T-cell (primary cell): Measurements from ENCODE around the gene CDK18. TPM values are rescaled to one million over a fixed set of nuclear protein-coding genes. Genes with fewer than 3 reads are reported as not detected.

Source experiments
- ATAC-seq, 4 experiments: fragments of 200-7000 bp in 3 of 4; fragments of 150-1000 bp in 1 of 4; cut with Tn5 transposase; replicated peaks in 1 of 4; 1 replicate in 3 of 4; 2 replicates in 1 of 4; pipeline ENCODE4 v1.10.0; 2021; ENCODE audit warnings: moderate library complexity in 3 of 4, mild to moderate bottlenecking in 2 of 4, moderate number of reproducible peaks in 1 of 4
- CTCF ChIA-PET, 2 donors: fragments of 300-600 bp; sonication (Branson Sonifier 250); formaldehyde crosslinking; loops; one replicate each; lab custom pipeline; 2022; ENCODE audit warnings: antibody characterized with exemption in 2 of 2; lab: Charles Lee
- POLR2A ChIA-PET, 2 donors: fragments of 300-600 bp; sonication (Branson Sonifier 250); formaldehyde crosslinking; loops; one replicate each; lab custom pipeline; 2022; ENCODE audit warnings: antibody characterized with exemption in 2 of 2; lab: Charles Lee
- DNase-seq, 35 experiments: peaks; one replicate each; pipeline versions ENCODE4 v3.0.0 to v3.0.0-alpha.2; 2013 to 2023
- H3K27ac ChIP-seq: one replicate; pipeline ENCODE4 v1.5.1; 2013; ENCODE audit warnings: low read length
- H3K27me3 ChIP-seq, 2 experiments: replicated peaks in 1 of 2; 1 replicate in 1 of 2; 2 replicates in 1 of 2; pipeline versions ENCODE4 v1.6.1 to v1.7.0; 2013; ENCODE audit warnings: low read length in 1 of 2, mixed read lengths in 1 of 2; ENCODE audit not compliant: control insufficient read depth in 2 of 2, insufficient read depth in 2 of 2; ENCODE audit errors: extremely low read depth in 1 of 2
- H3K36me3 ChIP-seq, 2 donors: 1 replicate in 1 of 2; 2 replicates in 1 of 2; pipeline versions ENCODE4 v1.6.1 to v1.7.0; 2013; ENCODE audit warnings: low read length in 1 of 2; ENCODE audit not compliant: control insufficient read depth in 2 of 2, insufficient read depth in 1 of 2; ENCODE audit errors: extremely low read depth in 1 of 2
- H3K4me1 ChIP-seq, 2 experiments: 1 replicate in 1 of 2; 2 replicates in 1 of 2; pipeline versions ENCODE4 v1.6.1 to v1.7.0; 2013; ENCODE audit warnings: low read length in 2 of 2, mixed read lengths in 1 of 2; ENCODE audit not compliant: insufficient read depth in 2 of 2, control insufficient read depth in 1 of 2; ENCODE audit errors: extremely low read depth in 1 of 2
- H3K4me3 ChIP-seq, 2 donors: 1 replicate in 1 of 2; 2 replicates in 1 of 2; pipeline versions ENCODE4 v1.5.1 to v1.7.0; 2013; ENCODE audit warnings: mild to moderate bottlenecking in 2 of 2, low read length in 1 of 2, moderate library complexity in 1 of 2; ENCODE audit not compliant: control insufficient read depth in 1 of 2; ENCODE audit errors: extremely low read depth in 1 of 2
- H3K9me3 ChIP-seq: 2 replicates; pipeline ENCODE4 v1.7.0; 2013
- H3K27ac Mint-ChIP-seq, 2 donors: one replicate each; pipeline ENCODE4 v1.8.0; 2020 to 2021; ENCODE audit warnings: mild to moderate bottlenecking in 2 of 2, mixed read lengths in 2 of 2
- H3K27me3 Mint-ChIP-seq, 2 donors: one replicate each; pipeline ENCODE4 v1.8.0; 2021 to 2022; ENCODE audit warnings: mixed read lengths in 2 of 2
- H3K36me3 Mint-ChIP-seq: one replicate; pipeline ENCODE4 v1.8.0; 2021; ENCODE audit warnings: mixed read lengths
- H3K4me1 Mint-ChIP-seq, 3 donors: one replicate each; pipeline ENCODE4 v1.8.0; 2020 to 2022; ENCODE audit warnings: mixed read lengths in 3 of 3, mild to moderate bottlenecking in 1 of 3
- H3K4me3 Mint-ChIP-seq, 3 donors: one replicate each; pipeline ENCODE4 v1.8.0; 2020 to 2022; ENCODE audit warnings: mild to moderate bottlenecking in 3 of 3, mixed read lengths in 3 of 3, moderate library complexity in 3 of 3
- H3K9me3 Mint-ChIP-seq, 3 donors: one replicate each; pipeline ENCODE4 v1.8.0; 2020 to 2022; ENCODE audit warnings: mixed read lengths in 3 of 3
- WGBS: methylation state at CpG from one replicate; pipeline ENCODE4 v1.1.5; 2013; ENCODE audit warnings: missing lambda C conversion rate; ENCODE audit not compliant: insufficient coverage; 5-methylcytosine and 5-hydroxymethylcytosine counted together
- total RNA-seq, 35 experiments: library from RNA in 6 of 35; stranded (reverse) in 6 of 35; fragments of 120-200 nt in 1 of 35; gene quantifications; one replicate each; pipeline versions ENCODE4 v1.2.1 to v1.2.4 and lab custom pipeline; 2013 to 2026

The CDK18 gene
- total RNA-seq, 5 donors from 2014 or later (not counting 1 experiment from before 2014, with no cell fraction given): 1.7 to 4.6 (median 2.1) TPM

DNA sequence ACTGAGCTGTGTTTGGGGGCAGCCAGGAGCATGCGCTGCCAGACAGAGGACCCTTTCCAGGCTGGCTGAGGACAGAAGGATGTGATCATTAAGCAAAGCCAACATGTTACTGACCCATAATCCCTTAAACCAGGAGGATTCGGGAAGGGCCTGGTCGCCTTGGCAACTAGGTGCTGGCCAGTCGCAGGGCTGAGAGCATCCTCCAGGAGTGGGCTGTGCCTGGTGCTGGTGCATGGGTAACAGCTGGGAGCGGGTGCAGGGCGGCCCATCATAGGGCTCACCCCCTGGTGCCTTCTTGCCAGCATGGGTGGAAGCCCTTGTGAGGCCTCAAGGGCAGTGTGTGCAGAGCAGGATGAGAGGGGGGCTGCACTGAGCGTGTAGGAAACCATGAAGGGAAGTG is 17.2 kb downstream of the CDK18 start:
- DNase-seq (no peak), ATAC-seq (no peak)
- H3K4me1 Mint-ChIP-seq: no peaks in the 10 kb centered on the region
- H3K27me3 ChIP-seq: peaks cover 0 to 13% of the 10 kb centered on the region in 2 experiments
- H3K4me3 ChIP-seq: no peak overlapping the region
- no peak overlapping the region for H3K27ac Mint-ChIP-seq
- no peak overlapping the region for H3K4me3 Mint-ChIP-seq
- POLR2A ChIA-PET: no interaction called here
- H3K27ac ChIP-seq: no peak overlapping the region
- no peaks in the 10 kb centered on the region for H3K36me3 Mint-ChIP-seq
- H3K9me3 Mint-ChIP-seq: no peaks in the 10 kb centered on the region
- no peaks in the 10 kb centered on the region for H3K36me3 ChIP-seq
- no peaks in the 10 kb centered on the region for H3K9me3 ChIP-seq
- 58% methylated on average over 7 of the region's 7 CpGs for WGBS
- peaks cover 0 to 5% of the 10 kb centered on the region in 2 donors for H3K27me3 Mint-ChIP-seq
- CTCF ChIA-PET: interaction anchor here (0.5 to 1.9 kb wide), 4 partner anchors 34 to 1656 kb away, joined by 3 to 5 read pairs (median 4); no protein-coding TSS in a partner anchor
- no peaks in the 10 kb centered on the region for H3K4me1 ChIP-seq

DNA sequence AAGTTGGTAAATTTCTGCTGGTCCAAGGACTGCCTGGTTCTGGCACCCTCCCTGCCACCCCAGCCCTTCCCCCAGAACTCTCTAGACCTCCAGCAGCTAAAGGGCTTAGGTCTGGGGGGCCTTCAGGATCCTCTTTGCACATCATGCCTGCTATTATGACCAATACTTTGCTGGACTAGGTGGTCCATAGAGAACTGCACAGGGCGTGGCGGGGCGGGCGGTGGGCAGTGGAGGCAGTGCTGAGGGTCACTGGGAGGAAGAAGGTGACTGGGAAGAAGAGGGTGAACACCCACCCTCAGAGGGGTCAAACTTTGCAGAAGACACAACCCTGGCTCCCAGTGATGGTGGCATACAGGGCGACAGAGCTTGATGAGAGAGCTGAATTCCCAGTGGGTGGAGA is 18.2 kb downstream of the CDK18 start:
- Mint-ChIP-seq H3K36me3 (no peaks in the 10 kb centered on the region), H3K9me3 (no peaks in the 10 kb centered on the region), H3K4me3 (no peak overlapping the region), H3K4me1 (no peaks in the 10 kb centered on the region), H3K27ac (no peak overlapping the region), H3K27me3 (peaks cover 0 to 5% of the 10 kb centered on the region in 2 donors)
- DNase-seq: no peak
- POLR2A ChIA-PET: no interaction called here
- Histone ChIP-seq H3K4me3 (no peak overlapping the region), H3K9me3 (no peaks in the 10 kb centered on the region), H3K36me3 (no peaks in the 10 kb centered on the region), H3K27ac (no peak overlapping the region), H3K4me1 (no peaks in the 10 kb centered on the region), H3K27me3 (peaks cover 0 to 16% of the 10 kb centered on the region in 2 experiments)
- 75% methylated on average over 1 of the region's 5 CpGs for WGBS
- ATAC-seq: no peak
- CTCF ChIA-PET: interaction anchor here (0.7 to 3.1 kb wide), 7 partner anchors 35 to 187 kb away, joined by 3 to 25 read pairs (median 5); no protein-coding TSS in a partner anchor

DNA sequence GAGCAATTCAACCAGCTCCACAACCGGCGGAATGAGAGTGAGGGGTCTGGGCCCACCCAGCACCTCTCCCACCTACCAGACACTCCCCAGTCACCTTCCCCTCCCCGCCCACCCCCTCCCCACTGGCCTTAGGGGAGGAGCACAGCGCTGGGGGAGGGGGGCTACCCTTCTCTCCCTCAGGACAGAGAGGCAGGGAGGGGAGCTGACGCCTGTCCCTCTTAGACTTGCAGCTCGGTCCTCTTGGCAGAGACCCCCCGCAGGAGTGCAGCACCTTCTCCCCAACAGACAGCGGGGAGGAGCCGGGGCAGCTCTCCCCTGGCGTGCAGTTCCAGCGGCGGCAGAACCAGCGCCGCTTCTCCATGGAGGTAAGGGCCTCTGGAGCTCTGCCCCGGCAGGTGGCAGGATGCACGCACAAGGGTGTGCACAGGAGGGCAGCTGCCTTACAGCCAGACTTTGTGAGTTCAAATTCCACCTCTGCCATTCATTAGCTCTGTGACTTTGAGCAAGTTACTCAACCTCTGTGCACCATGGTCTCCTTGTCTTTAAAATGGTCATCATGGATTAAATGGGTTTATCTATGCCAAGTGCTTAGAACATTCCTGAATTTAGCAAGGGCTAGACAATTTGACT is 18.9 kb downstream of the CDK18 start:
- no peaks in the 10 kb centered on the region for H3K36me3 ChIP-seq
- ChIA-PET POLR2A (no interaction called here), CTCF (interaction anchor here (0.7 to 3.9 kb wide), 18 partner anchors 11 to 246 kb away, joined by 3 to 47 read pairs (median 6); no protein-coding TSS in a partner anchor)
- Mint-ChIP-seq H3K4me1 (no peaks in the 10 kb centered on the region), H3K27me3 (peaks cover 3 to 7% of the 10 kb centered on the region in 2 donors), H3K9me3 (no peaks in the 10 kb centered on the region), H3K4me3 (no peak overlapping the region), H3K27ac (no peak overlapping the region), H3K36me3 (no peaks in the 10 kb centered on the region)
- no peak for ATAC-seq
- H3K27ac ChIP-seq: no peak overlapping the region
- H3K4me3 ChIP-seq: no peak overlapping the region
- 96% methylated on average over 5 of the region's 16 CpGs for WGBS
- no peak for DNase-seq
- H3K9me3 ChIP-seq: no peaks in the 10 kb centered on the region
- H3K27me3 ChIP-seq: peaks cover 0 to 21% of the 10 kb centered on the region in 2 experiments
- H3K4me1 ChIP-seq: no peaks in the 10 kb centered on the region

DNA sequence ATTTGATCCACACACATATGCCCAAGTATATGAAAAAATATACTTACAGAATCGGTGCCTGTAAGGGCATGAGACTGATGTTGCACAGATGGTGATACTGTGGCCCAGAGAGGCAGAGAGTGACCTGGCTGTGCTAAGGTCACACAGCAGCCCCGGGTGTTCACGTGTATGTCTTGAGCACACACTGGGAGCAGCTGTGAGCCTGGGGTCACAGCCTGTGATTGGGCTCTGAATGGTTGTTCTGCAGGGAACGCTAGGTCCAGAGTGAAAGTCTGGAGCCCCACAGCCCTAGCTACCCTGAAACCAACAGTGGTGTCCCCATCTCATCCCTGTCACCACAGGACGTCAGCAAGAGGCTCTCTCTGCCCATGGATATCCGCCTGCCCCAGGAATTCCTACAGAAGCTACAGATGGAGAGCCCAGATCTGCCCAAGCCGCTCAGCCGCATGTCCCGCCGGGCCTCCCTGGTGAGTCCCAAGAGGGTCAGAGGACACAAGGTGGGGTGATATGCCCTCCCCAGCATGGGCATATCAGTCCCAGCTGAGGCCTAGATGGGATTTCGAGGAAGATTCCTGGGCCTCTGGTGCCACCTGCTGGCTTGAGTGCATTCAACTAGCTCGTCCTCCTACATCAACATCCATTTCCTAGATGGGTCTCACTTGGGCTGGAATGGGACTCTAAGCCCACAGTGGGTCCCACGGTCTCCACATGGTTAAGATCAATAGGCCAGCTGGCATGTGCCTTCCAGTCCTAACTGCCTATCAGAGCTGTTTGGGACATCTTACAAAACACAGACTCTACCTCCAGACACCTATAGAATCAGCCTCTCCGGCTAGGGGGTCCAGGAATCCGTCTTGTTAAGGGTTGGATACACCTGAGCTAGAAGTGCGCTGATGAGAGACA is 19.7 kb downstream of the CDK18 start:
- Histone ChIP-seq H3K27me3 (peaks cover 0 to 24% of the 10 kb centered on the region in 2 experiments), H3K36me3 (no peaks in the 10 kb centered on the region), H3K9me3 (no peaks in the 10 kb centered on the region), H3K27ac (no peak overlapping the region), H3K4me1 (peaks cover 0 to 6% of the 10 kb centered on the region in 2 experiments), H3K4me3 (no peak overlapping the region)
- peak; percentile 26 to 83 (median 65) for DNase-seq
- Mint-ChIP-seq H3K9me3 (no peaks in the 10 kb centered on the region), H3K4me3 (no peak overlapping the region), H3K27me3 (peaks cover 4 to 8% of the 10 kb centered on the region in 2 donors), H3K36me3 (no peaks in the 10 kb centered on the region), H3K27ac (no peak overlapping the region), H3K4me1 (no peaks in the 10 kb centered on the region)
- 55% methylated on average over 6 of the region's 16 CpGs for WGBS
- CTCF ChIA-PET: interaction anchor here (0.5 to 3.9 kb wide), 34 partner anchors 11 to 268 kb away, joined by 3 to 47 read pairs (median 6); partner anchors contain the start of gene ELK4 (in 1 of the 2)
- peak; percentile 46 to 62 (median 52) for ATAC-seq
- POLR2A ChIA-PET: interaction anchor here in 1 of 2 donors (0.9 kb wide), 1 partner anchor 36 kb away, joined by 3 read pairs; no protein-coding TSS in a partner anchor

DNA sequence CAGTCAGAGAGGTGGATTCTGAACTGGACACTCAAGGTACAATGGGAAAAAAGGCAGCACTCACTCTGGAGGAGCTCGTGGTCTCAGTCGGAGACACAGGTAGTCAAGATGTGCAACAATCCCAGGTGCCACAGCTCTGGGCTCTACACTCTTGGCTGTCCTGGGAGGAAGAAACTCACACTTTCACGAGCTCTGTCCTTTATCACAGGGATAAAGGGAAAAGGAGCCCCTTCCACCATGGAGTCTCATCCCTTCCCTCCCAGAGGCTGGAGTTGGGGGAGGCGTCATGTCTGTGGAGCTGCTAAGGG is 20.3 kb downstream of the CDK18 start:
- H3K36me3 Mint-ChIP-seq: no peaks in the 10 kb centered on the region

More for the DNA sequence above, 20.3 kb downstream of the CDK18 start:
- Mint-ChIP-seq H3K27me3 (peaks cover 4 to 5% of the 10 kb centered on the region in 2 donors), H3K9me3 (no peaks in the 10 kb centered on the region), H3K27ac (no peak overlapping the region), H3K4me1 (peaks cover 3 to 5% (median 4%) of the 10 kb centered on the region in 3 donors), H3K4me3 (no peak overlapping the region)
- ATAC-seq: no peak
- no CpG with 5 or more reads among the region's 4 CpGs for WGBS
- no peaks in the 10 kb centered on the region for H3K9me3 ChIP-seq
- H3K27me3 ChIP-seq: peaks cover 0 to 26% of the 10 kb centered on the region in 2 experiments
- H3K27ac ChIP-seq: no peak overlapping the region
- CTCF ChIA-PET: interaction anchor here (0.5 to 3.9 kb wide), 33 partner anchors 10 to 267 kb away, joined by 3 to 47 read pairs (median 6); partner anchors contain the start of gene ELK4 (in 1 of the 2)
- no peak for DNase-seq
- no peaks in the 10 kb centered on the region for H3K36me3 ChIP-seq
- H3K4me3 ChIP-seq: no peak overlapping the region
- POLR2A ChIA-PET: interaction anchor here in 1 of 2 donors (0.9 kb wide), 1 partner anchor 37 kb away, joined by 3 read pairs; no protein-coding TSS in a partner anchor
- H3K4me1 ChIP-seq: peaks cover 0 to 9% of the 10 kb centered on the region in 2 experiments
